Measurements from ENCODE around the gene STAT4.
A peak's percentile ranks its signal among the peaks of the same experiment; 100 is the strongest.

STAT4 gene

GRCh38 chr2:191144217-191144616 lies 6.6 kb downstream of the STAT4 start:
- no peak for DNase-seq

GRCh38 chr2:191143791-191144190 lies 7.0 kb downstream of the STAT4 start:
- DNase-seq: no peak

GRCh38 chr2:191128911-191129304 lies 21.9 kb downstream of the STAT4 start:
- DNase-seq: no peak

DNA sequence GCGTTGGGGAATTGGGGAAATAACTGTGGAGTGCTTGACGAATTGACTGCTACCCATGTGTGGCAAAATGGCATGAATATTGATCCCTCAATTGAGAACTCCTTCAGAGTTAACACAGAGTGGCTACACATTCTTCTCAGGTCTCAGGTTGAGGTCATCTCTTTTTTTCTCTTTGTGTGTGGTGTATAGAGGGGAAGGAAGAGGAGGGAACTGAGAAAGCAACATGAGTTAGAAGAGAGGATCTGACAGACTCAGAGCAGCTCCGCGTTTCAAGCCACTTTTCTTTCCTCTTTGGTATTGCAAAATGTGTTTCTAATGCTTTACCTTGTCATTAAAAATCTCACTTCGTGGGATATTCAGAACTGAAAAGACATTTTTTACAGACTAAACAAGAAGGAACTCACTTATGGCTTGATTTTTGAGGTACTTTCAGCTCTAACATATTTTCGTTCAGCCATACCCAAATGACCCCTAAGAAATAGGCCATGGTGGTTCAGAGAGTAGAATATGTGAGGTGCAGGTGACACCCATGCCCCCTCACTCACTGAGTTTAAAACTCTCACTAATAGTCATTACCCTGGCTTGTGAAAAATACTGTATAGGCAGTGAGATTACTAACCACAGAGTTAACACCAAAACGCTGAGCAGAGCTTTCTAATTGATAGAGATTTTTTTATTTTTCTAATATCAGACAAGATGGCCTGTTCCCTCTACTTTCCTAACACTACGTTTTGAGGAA lies 22.5 kb downstream of the STAT4 start:
- no peak for DNase-seq

DNA sequence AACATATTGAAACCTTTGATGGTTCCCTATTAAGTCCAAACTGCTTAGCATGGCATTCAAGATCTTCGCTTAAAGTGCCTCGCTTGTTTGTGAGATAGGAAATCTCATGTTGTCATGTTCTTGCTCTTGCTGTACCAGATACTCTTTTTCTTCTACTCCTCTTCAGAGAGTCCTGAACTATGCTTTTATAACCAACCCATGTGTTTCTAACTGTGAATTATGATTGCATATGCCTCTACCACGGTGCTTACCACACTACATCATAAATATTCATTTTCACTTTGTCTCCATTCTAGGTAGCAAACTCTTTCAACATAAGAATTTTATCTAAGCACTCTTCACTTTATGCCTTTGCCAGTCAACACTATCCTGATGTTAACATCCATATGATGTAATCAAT lies 23.6 kb downstream of the STAT4 start:
- DNase-seq: no peak

DNA sequence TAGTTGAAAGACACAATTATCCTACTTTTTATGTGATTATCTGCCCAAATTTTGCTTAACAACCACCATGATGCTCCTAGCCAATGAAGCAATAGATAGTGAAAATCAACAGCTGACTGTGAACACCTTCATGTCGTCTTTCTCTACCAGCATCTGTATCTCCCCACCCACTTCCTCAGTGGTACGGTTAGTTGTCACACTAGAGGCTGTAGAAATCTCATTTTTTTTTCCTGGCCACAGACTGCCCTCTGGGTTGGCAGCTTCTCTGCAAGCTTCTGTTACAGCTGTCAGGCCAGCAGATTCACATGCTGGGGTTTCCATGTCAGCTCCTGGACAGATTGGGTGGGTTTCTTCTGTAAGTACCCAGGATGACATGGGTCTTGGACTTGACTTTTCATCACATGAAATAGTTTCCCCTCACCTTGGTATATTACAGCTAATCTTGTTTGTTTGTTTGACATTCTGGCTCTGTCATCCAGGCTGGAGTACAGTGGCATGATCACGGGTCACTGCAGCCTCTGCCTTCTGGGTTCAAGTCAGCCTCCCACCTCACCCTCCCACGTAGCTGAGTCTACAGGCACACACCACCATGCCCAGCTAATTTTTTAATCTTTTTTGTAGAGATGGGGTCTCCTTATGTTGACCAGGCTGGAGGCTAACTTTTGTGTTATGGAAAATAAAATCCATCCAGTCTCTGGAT lies 24.3 kb downstream of the STAT4 start:
- DNase-seq: no peak

DNA sequence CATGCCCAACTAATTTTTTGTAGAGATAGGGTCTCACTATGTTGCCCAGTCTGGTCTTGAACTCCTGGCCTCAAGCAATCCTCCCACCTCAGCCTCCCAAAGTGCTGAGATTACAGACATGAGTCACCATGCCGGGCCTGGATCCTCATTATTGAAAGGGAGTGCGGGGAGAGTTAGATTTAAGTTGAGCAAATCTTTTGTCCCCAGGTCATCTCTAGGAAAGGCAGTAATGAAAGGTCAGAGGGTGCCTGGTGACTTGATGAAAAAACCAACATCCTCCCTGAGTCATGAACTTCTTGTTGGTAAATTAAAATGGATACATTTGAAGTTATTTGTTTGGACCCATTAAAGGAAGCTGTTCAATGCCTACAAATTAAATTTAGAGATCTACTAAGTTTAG lies 25.1 kb downstream of the STAT4 start:
- no peak for DNase-seq

DNA sequence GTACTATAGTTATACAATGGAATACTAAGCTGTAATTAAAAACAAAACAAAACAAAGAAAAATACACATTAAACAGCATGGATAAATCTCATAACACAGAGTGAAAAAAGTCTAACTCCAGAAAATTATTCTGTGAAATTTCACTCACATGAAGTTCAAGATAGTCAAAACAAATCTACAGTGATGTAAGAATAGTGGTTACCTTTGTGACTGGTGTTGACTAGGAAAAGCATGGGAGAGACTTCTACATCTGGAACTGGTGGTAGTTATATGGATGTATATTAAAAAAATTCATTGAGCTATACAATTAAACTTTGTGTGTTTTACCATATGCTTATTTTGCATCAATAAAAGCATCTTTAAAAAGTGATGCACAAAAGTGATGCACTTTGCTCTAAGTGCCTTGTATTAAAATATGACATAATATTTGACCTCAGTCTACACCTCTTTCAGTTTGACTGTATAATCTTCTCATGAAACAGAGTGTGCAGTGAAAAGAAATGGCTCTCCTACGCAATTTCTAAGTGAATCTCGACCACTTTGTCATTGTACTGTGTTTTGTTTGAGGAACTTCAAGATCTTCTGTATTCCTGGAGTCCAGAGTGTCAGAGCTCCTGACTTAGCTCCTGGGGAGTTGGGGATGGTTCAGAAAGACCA lies 28.0 kb downstream of the STAT4 start:
- DNase-seq: no peak

- no peak for DNase-seq
Measured at GRCh38 chr2:191117341-191117740, 33.5 kb downstream of the STAT4 start.

DNA sequence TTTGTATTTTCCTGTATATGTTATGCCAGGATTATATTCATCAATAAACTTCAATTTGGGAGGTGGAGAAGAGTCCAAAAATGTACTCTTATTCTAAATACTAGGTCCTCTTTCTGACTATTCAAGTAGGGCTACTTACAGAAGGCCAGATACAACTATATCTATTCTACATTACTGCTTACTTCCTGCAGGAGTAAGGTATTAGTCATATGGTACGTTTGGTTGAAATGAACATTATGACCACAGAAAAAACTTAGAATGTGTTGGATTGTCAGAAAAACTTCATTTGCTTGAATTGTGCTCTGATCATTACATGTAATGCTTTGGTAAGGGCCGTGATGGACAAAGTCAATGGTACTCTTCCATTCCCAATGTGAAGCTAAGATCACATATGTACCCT lies 35.0 kb downstream of the STAT4 start:
- DNase-seq: no peak

GRCh38 chr2:191115391-191115790 lies 35.4 kb downstream of the STAT4 start:
- DNase-seq: peak; percentile 53

- DNase-seq: peak; percentile 11
Measured at GRCh38 chr2:191114403-191114886, 36.3 kb downstream of the STAT4 start.

- no peak for DNase-seq
Measured at GRCh38 chr2:191113761-191114160, 37.0 kb downstream of the STAT4 start.

- no peak for DNase-seq
Measured at GRCh38 chr2:191112448-191112901, 38.3 kb downstream of the STAT4 start.

- no peak for DNase-seq
Measured at GRCh38 chr2:191109888-191110287, 40.9 kb downstream of the STAT4 start.

DNA sequence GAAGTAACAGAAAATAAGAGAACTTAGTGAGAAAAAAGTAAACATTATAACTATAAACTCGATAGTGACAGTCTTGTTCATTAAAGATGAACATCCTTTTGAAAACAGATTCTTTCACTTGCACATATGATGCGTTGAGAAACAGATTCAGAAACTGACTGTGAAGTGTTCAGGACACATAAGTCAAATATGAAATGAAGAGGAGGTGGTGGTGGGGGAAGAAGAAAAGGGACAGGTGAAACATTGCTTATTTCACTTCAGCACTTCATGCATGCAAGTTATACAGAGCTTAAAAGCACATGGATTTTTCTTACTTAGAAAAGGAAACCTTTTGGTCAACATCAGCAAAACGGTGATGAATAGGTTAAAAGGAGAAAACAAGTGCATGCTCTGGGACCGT lies 42.5 kb downstream of the STAT4 start:
- no peak for DNase-seq

- DNase-seq: no peak
Measured at GRCh38 chr2:191105082-191105481, 45.7 kb downstream of the STAT4 start.

- DNase-seq: no peak
Measured at GRCh38 chr2:191103774-191104173, 47.0 kb downstream of the STAT4 start.

GRCh38 chr2:191100216-191100615 lies 50.6 kb downstream of the STAT4 start:
- no peak for DNase-seq

GRCh38 chr2:191087311-191087710 lies 63.5 kb downstream of the STAT4 start:
- no peak for DNase-seq

GRCh38 chr2:191086706-191087105 lies 64.1 kb downstream of the STAT4 start:
- no peak for DNase-seq

DNA sequence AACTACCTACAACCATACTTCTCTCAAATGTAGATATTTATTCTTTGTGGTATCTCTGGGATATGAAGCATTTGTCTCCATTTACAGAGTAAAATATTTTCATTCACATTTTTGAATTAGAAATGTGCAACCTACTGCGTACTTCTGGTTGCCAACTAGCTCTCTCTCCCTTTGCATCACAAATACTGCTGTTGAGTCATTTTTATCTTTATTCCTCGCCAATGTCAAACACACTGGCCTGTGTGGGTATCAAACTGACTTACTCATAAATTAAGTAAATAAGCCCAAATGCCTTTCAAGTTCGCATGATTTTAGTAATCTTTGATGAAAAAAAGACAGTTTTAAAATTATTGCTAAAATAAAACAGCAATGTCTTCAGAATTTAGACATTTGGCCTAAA lies 67.3 kb downstream of the STAT4 start:
- no peak for DNase-seq

DNA sequence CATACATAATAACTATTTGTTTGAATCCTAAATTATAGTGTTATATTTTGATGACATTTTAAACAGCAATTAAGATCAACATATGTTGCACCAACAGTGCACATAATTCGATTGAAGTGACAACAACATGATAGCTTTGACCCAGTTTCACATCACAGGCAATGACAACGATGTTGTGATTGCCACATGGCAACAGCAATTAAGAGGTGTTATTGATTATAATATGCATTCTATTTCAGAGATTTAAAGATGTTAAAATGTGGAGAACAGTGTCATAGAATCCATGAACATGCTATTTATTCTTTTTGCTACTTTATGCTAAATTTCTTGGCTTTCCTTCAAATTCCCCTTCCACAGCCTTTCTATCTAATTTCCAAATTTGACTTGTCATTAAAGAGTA lies 68.5 kb downstream of the STAT4 start:
- no peak for DNase-seq

Data from effector CD4-positive, alpha-beta T cell (primary cell).